HG03064 (cell line): Measurements from ENCODE around the gene HDDC2.

Experiments
- ATAC-seq: cut with Tn5 transposase; IDR thresholded peaks from one replicate; pipeline ENCODE4 v1.9.1; 2021; ENCODE audit warnings: low read depth; ENCODE audit not compliant: unreplicated experiment

HDDC2 gene

GRCh38 chr6:125271486-125272159, 30.1 kb downstream of the HDDC2 start:
- ATAC-seq, result no peak

DNA sequence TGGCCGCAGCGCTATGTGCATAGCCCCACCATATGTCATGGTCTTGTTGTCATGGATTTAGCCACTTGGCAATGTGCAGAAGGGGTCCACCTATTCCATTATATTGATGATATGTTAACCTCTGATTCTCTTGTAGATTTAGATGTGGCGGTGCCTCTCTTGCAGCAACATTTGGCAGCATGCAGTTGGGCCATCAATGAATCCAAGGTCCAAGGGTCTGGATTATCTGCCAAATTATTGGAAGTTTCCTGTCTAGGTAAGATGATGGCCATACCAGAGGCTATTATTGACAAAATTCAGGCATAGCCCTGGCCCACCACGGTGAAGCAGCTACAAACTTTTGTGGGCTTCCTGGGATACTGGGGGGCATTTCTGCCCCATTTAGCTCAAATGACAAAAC, 31.4 kb downstream of the HDDC2 start:
- ATAC-seq, result no peak

DNA sequence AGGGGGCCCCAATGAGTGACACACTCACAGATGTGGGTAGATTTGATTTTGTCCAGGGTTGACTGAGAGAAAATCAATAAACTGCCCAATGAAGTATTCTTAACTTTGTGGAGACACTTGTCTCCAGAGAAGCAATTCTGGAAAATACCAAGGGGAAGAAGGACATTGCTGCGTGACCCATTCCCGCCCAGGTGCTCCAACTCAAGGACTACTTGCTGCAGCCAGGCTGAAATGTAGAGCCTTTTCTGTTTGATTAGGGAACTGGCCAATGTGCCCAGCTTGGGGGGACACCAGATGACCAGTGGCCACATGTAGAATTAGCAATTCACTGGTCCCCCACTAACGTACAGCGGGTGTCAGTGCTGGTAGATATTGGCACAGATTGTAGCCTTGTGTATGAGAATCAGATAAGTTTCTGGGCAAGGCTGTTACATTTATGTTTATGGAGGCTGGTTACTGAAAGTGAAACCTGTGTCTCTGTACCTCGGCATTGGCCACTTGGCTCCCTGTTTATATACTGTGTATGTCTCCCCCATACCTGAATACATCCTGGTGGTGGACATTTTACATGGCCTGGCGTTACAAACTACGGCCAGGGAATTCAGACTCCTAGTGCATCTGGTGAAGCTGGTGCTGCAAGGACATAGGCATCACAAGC, 32.3 kb downstream of the HDDC2 start:
- no peak for ATAC-seq

- no peak for ATAC-seq
These were observed 33.0 kb downstream of the HDDC2 start for GRCh38 chr6:125268765-125269164.

DNA sequence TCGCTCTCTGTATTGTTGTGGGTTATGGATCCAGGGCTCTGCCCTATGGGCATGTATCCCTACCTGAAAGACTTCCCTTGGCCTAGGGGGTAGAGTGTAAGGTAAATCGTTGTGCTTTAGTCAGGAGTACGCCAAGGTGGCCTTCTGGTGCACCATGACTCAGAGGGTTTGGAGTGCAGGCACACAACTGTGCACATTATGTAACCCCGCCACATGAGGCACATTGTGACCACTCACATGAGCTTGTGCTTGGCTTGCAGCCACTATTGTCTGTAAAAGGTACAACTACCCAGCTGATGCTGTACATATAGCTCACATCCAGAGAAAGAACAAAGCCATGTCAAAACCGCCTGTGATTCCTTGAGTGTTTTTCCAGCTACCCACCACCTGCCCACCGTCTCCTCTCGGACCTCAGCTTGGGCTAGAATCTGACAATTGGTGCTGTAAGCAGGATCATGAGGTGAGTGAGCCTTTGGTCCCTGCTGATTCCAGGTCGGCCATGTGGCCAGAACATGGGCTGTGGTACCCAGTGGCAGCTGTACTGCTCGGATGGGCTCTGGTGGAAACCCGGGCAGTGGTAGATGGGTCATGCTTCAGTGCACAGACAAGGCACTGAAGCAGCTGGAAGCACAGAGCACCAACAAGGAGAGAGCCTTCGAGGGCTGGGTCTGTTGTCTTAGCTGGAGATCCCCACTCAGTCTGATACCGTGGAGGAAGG, 33.8 kb downstream of the HDDC2 start:
- ATAC-seq, result no peak

GRCh38 chr6:125264476-125264875, 37.3 kb downstream of the HDDC2 start:
- ATAC-seq, result no peak

- no peak for ATAC-seq
These were observed 39.5 kb downstream of the HDDC2 start for GRCh38 chr6:125262016-125263013.

- no peak for ATAC-seq
These were observed 42.4 kb downstream of the HDDC2 start for GRCh38 chr6:125259354-125259736.

DNA sequence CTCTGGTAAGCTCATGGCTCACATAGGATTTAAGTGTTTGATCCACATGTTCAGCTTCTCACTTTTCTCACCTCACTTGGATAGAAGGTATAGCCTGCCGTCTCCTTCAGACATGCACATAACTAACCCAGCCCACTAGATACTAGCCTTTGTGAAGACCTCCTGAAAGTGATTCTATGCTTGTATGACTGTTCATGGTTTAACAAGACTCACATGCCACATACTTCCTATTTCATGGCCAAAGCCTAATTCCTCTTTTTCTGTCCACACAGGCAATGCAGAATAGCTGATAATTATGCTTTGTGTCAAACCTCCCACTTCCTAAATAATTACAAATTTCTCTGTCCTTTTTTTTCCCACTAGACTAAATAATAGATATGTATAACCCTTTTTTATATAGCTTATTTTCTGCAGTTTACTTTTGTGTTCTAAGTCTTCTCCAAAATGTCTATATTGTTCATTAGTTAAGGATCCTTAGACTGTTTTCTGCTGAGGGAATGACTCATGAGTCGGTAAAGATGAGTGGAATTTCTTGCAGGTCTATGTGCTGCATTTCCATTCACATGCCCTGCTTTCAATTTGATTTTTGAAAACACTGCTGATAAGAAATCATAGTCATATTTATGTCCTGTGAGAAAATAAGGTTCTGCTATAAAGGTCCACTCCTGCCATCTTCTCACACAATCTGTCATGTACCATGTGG, 43.0 kb downstream of the HDDC2 start:
- ATAC-seq, result no peak

DNA sequence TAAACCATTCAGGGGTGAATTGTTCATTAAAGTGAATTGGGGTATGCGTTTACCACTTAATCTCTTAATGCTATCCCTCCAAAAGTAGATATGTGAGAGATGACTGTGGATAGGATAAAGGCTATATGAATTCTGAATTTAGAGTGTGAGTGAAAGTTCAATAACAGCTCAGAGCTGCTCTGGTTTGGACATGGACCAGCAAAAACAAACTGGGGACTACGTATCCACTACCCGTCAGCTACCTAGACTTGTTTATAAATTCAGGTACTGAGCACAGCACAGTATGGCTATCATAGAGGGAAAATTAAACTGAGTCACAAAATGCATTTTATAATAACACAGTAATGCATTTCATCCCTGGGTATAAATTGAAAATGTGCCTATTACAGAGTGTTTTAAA, 44.4 kb downstream of the HDDC2 start:
- no peak for ATAC-seq

- ATAC-seq, result no peak
These were observed 46.6 kb downstream of the HDDC2 start for GRCh38 chr6:125255201-125255600.

DNA sequence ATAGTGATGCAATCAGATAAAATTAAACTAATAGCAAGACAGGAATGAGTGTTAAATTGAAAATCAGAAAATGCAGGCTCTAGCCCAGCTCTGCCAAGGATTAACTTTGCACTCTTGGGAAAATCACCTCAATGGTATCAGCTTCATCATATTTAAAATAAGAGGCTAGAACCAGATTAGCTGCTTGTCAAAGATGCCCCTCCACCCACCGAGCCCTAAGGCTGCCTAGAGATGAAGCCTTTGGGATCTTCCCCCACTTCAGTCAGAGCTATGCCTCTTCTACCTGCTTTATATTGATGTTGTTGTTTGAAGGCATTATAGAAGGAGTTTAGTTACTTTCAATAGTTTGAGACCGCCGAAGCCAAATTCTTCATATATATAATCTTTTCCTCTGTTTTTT, 47.4 kb downstream of the HDDC2 start:
- no peak for ATAC-seq

- ATAC-seq, result no peak
These were observed 47.9 kb downstream of the HDDC2 start for GRCh38 chr6:125253881-125254280.

GRCh38 chr6:125252891-125253290, 48.9 kb downstream of the HDDC2 start:
- no peak for ATAC-seq

GRCh38 chr6:125251516-125252220, 50.1 kb downstream of the HDDC2 start:
- no peak for ATAC-seq

DNA sequence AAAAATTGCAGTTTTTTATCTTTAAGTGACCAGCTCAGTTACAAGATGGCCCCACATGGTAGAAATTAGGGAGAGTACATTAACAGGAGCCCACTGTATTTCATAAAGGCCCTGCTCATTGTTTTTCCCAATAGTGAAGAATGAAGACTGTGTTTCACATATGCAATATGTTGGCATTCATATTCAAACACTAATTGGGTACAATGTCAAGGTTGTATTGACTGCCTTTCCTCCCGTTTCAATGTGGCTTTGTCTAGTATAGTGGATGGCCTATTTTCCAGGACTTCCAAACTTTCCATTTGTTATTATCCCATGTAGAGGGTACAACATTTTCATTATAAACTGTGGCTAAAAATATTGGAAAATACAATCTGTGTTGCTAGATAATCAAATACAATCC, 51.3 kb downstream of the HDDC2 start:
- ATAC-seq, result no peak

DNA sequence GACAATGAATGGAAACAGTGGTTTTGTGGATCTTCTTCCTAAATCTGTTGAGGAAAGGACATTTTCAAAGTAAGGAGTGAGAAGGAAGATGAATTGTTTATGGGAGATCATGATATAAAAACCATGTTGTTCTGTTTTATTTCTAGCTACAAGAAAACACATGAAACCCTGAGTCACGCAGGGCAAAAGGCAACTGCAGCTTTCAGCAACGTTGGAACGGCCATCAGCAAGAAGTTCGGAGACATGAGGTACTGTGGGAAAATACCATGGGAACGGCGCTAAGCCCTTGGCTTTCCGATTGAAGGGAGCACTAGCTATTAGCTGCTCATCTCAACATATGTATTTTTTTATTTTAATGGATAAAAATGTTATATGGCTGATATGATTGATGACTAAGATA, 53.6 kb downstream of the HDDC2 start:
- ATAC-seq, result no peak

DNA sequence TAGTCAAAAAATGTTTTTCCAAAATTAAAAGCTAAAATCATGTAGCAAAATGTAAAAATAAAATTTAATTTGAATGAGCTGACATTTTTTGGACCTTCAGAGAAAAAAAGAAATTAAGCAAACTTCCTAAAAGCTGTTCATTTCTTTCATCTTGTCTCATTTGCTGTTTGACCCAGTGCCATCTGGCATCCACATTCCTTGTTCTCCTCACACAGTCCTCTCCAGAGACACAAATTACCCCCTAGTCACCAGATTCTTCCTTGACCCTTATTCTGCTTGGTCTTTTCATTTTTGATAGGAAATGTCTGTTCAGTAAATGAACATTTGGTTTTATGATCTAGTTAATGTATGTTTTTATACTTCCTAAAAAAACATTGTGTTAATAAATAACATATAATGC, 55.2 kb downstream of the HDDC2 start:
- no peak for ATAC-seq

GRCh38 chr6:125245523-125246264, 56.1 kb downstream of the HDDC2 start:
- ATAC-seq, result no peak
